ENCODE measurements around the gene RSPO4. TPM values are rescaled to one million over a fixed set of nuclear protein-coding genes. Genes with fewer than 3 reads are reported as not detected.

RSPO4 gene
- total RNA-seq, 4 donors from 2014 or later: 0.30 to 0.66 (median 0.59) TPM; not detected in 1

GRCh38 chr20:917416-917815 lies 84.7 kb downstream of the RSPO4 start:
- Histone ChIP-seq H3K36me3 (no peaks in the 10 kb centered on the region), H3K27ac (no peak overlapping the region), H3K9me3 (no peaks in the 10 kb centered on the region), H3K27me3 (no peaks in the 10 kb centered on the region), H3K4me1 (peaks cover 0 to 15% (median 2%) of the 10 kb centered on the region in 4 donors), H3K4me3 (no peak overlapping the region)
- no peak for DNase-seq (ENCODE audit: low spot score in 2 of 2)
- 73 to 75% methylated on average over 4 of the region's 4 CpGs for WGBS, 2 donors
- TF ChIP-seq, protein P1, sequence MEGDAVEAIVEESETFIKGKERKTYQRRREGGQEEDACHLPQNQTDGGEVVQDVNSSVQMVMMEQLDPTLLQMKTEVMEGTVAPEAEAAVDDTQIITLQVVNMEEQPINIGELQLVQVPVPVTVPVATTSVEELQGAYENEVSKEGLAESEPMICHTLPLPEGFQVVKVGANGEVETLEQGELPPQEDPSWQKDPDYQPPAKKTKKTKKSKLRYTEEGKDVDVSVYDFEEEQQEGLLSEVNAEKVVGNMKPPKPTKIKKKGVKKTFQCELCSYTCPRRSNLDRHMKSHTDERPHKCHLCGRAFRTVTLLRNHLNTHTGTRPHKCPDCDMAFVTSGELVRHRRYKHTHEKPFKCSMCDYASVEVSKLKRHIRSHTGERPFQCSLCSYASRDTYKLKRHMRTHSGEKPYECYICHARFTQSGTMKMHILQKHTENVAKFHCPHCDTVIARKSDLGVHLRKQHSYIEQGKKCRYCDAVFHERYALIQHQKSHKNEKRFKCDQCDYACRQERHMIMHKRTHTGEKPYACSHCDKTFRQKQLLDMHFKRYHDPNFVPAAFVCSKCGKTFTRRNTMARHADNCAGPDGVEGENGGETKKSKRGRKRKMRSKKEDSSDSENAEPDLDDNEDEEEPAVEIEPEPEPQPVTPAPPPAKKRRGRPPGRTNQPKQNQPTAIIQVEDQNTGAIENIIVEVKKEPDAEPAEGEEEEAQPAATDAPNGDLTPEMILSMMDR (IDR thresholded peaks at IDR 0.05): no peak
- no peak for TF ChIP-seq POLR2A (IDR thresholded peaks at IDR 0.05)
- TF ChIP-seq EP300 (IDR thresholded peaks at IDR 0.05): no peak

DNA sequence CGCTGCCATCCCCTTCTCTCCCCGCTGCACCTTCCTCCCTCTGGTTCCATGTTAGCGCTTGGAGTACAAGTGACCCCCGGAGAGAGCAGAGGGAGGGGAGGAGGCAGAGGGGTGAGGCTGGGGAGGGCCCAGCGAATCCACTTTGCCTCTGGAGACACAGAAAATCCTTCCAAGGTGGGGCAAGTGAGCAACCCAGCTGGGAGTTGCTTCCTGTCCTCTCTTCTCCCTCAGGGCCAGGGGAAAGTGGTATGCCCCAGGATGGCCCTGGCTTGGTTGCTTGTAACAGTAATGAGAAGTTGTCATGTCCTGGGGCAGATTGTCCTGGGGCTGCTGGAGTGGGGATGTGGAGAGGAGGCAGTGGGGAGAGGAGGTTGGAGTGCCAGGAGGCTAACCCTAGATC lies 85.3 kb downstream of the RSPO4 start:
- WGBS, 2 donors: 26 to 27% methylated on average over 5 of the region's 5 CpGs
- no peaks in the 10 kb centered on the region for H3K9me3 ChIP-seq
- no peak overlapping the region for H3K4me3 ChIP-seq
- TF ChIP-seq POLR2A (IDR thresholded peaks at IDR 0.05) (no peak), EP300 (IDR thresholded peaks at IDR 0.05) (no peak)
- TF ChIP-seq, protein P1 (IDR thresholded peaks at IDR 0.05): no peak
- no peaks in the 10 kb centered on the region for H3K36me3 ChIP-seq
- H3K27me3 ChIP-seq: no peaks in the 10 kb centered on the region
- no peak overlapping the region for H3K27ac ChIP-seq
- peaks cover 0 to 21% (median 2%) of the 10 kb centered on the region in 4 donors for H3K4me1 ChIP-seq
- DNase-seq (ENCODE audit: low spot score in 2 of 2): no peak

GRCh38 chr20:916125-916799 lies 85.8 kb downstream of the RSPO4 start, which contains the start of gene ANGPT4:
ANGPT4 (minus strand) TSS chr20:916334; CDS start chr20:916214, 120 bp downstream.
- DNase-seq (ENCODE audit: low spot score in 2 of 2): no peak
- H3K27ac ChIP-seq: no peak within 1 kb of the TSS
- H3K9me3 ChIP-seq: no peaks in the 10 kb centered on the region
- no peak within 1 kb of the TSS for H3K4me3 ChIP-seq
- no peaks in the 10 kb centered on the region for H3K36me3 ChIP-seq
- 31 to 33% methylated on average over 18 of the region's 18 CpGs for WGBS, 2 donors
- no peaks in the 10 kb centered on the region for H3K27me3 ChIP-seq
- TF ChIP-seq, protein P1 (IDR thresholded peaks at IDR 0.05): no peak
- no peak for TF ChIP-seq POLR2A (IDR thresholded peaks at IDR 0.05)
- TF ChIP-seq EP300 (IDR thresholded peaks at IDR 0.05): no peak
- H3K4me1 ChIP-seq: peaks cover 0 to 26% (median 5%) of the 10 kb centered on the region in 4 donors

DNA sequence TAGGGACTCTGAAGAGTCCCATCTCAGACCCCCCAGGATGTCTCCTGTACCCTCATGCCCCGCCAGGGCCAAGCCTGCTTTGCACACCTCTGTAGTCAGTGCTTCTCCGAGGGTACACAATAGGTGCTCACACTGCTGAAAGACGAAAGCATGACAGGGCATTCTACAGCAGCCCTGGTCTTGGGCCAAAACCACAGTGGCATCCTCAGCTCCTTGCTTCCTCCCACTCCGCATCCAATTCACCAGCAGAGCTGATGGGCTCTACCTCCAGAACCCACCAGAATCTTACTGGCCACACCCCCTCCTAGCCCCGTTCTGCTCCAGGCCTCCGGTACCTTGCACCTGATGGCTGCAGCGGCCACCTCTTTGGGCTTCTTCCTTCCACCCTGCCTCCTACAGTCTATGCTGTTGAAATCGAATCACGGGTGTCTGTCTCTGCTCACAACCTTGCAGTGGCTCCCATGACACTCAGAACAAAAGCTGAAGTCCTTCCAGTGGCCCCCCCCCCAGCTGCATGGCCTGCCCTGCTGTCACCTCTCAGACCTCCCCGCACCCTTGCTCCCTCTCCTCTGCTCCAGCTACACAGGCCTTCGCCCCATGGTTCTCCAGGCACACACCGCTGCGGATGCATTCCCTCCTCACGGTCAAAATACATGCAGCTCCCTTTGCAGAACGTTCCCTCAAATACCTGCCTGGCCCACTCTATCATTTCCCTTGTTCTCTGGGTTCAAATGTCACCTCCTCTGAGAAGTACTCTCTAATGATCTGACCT lies 87.2 kb downstream of the RSPO4 start:
- H3K27me3 ChIP-seq: no peaks in the 10 kb centered on the region
- no peaks in the 10 kb centered on the region for H3K9me3 ChIP-seq
- no peak for DNase-seq (ENCODE audit: low spot score in 2 of 2)
- H3K27ac ChIP-seq: no peak overlapping the region
- TF ChIP-seq, protein P1 (IDR thresholded peaks at IDR 0.05): no peak
- TF ChIP-seq EP300 (IDR thresholded peaks at IDR 0.05) (no peak), POLR2A (IDR thresholded peaks at IDR 0.05) (no peak)
- peak overlapping the region in 1 of 4 donors; percentile 8 for H3K4me3 ChIP-seq
- H3K4me1 ChIP-seq: peaks cover 0 to 40% (median 10%) of the 10 kb centered on the region in 4 donors
- 70 to 75% methylated on average over 15 of the region's 15 CpGs for WGBS, 2 donors
- no peaks in the 10 kb centered on the region for H3K36me3 ChIP-seq

- TF ChIP-seq, protein P1 (IDR thresholded peaks at IDR 0.05): no peak
- TF ChIP-seq POLR2A (IDR thresholded peaks at IDR 0.05): no peak
- TF ChIP-seq EP300 (IDR thresholded peaks at IDR 0.05): no peak
- Histone ChIP-seq H3K9me3 (no peaks in the 10 kb centered on the region), H3K36me3 (no peaks in the 10 kb centered on the region), H3K27me3 (no peaks in the 10 kb centered on the region), H3K4me1 (peaks cover 0 to 48% (median 10%) of the 10 kb centered on the region in 4 donors), H3K27ac (no peak overlapping the region), H3K4me3 (no peak overlapping the region)
- DNase-seq (ENCODE audit: low spot score in 2 of 2): no peak
- WGBS, 2 donors: 85 to 88% methylated on average over 5 of the region's 5 CpGs
Measured at GRCh38 chr20:913306-913849, 88.7 kb downstream of the RSPO4 start.
